CD4-positive, alpha-beta T cell treated with Interferon gamma for 1 hour (primary cell): ENCODE data around the gene HIPK3.
"Not testable (repeated sequence)": the region's sequence is repeated elsewhere in the genome, so short reads cannot be mapped to it uniquely, and the experiment has no call there.

Source experiments
- DNase-seq: peaks from one replicate; pipeline ENCODE4 v3.0.0-alpha.2; 2020

Gene HIPK3

GRCh38 chr11:33366918-33367317 lies 109.7 kb downstream of the HIPK3 start:
- no peak for DNase-seq

- DNase-seq, result not testable (repeated sequence)
Measured at GRCh38 chr11:33368475-33368874, 111.3 kb downstream of the HIPK3 start.

GRCh38 chr11:33368931-33369330 lies 111.8 kb downstream of the HIPK3 start:
- no peak for DNase-seq

DNA sequence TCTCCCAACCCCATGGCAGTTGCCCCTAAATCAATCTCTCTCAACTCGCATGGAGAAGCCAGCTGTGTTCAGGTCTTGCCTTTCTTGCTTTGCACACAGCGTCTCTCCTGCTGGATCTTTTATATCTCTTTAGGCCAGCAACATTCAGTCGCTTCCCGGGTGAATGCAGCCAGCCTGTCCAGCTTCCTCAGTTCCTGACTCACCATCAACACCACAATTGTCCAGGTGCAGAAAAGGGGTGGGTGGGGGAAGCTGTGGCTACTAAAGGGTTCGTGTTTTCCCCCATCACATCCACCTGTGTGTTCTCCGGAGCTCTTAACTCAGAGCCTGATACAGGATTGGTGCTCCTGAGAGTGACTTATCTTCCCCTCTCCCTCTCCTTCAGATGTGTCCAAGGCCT lies 116.5 kb downstream of the HIPK3 start:
- DNase-seq, result no peak

GRCh38 chr11:33375236-33375635 lies 118.1 kb downstream of the HIPK3 start:
- DNase-seq, result no peak

GRCh38 chr11:33375688-33376311 lies 118.6 kb downstream of the HIPK3 start, which contains the start of gene KIAA1549L:
Gene KIAA1549L, plus strand, starts transcription at chr11:33376108.
- no peak for DNase-seq

DNA sequence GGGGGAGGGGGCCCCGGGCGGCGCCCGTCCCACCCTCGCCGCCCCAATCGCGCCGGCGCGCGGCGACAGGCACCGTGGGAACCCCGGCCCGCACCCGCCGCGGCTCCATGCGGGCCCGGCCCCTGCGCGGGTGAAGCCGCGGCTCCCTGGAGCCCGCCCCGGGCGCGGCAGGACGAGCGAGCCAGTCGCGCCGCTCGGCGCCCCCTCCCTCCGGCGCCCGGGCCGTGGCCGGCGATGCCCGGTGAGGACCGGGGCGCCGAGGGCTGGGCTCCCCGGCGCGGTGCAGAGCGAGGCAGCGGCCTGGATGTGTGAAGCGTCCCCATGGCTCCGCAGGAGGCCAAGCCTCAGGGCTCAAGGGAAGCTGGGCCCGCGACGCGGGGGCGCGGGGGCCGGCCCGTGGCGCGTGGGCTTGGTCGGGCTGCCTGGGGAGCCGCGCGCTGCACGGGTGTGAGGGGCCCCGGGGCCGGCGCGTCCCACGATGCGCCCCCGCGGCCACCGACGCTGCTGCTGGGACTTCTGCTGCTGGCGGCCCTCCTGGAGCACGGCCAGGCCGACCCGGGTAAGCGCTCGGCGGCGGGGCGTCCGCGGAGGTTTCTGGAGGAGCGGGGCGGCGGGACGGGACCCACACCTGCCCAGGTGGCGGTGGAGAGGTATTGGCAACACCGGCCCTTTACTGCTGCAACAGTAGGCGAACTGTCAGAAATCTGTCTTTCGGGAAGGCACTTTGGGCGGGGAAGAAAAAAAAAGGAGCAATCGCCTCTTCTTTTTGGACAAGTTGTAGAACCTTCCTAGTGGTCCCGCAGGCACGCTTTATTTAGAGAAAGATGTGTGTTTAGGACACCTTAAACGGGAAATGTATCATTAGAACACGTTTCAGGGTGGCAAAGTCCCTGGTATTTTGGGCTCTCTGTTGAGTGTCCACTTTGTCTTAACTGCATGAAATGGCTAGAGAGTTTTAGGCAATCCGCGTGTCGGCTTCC lies 119.4 kb downstream of the HIPK3 start:
- DNase-seq, result no peak

DNA sequence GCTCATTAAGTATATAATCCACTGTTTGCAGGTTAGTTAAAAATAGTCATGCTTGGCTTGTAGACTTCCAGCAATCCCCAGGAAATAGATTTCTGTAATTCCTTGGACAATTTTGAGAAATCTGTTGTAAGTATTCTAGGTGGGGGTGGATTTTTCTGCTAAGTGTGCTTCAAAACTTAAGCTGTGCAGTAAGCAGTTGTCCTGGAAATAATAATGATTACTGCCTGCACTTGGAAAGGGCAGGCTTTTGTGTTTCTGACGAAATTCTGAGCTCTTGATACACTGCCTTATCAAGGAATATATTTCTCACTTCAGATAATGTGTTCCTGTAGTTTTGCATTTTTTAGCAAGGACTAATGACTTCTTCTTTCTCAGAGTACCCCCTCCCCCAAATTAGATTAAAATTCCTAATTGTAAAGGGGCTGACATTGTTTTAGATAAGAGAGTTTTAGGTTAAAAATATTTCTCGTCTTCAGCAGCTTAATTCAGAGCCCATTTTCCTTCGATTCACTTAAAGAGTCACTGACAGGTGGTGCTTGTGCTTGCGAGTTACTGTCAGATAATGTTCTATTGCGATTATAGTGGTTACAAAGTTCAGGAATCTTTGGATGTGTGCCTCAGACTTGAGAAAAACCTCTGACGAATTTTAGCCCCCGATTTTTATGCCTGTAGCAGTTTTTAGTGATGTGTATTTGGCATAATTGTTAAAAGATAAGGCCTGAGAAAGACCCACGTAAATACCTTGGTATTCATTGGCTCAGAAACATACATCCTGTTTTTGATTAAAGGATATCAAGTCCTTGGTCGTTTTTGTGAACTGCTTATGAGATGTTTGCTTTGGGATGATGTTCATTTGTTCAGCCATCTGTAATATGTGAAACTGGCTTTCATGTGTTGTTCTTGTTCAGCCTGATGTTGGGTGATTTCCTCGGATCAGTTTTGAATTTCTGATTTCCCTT lies 120.5 kb downstream of the HIPK3 start:
- DNase-seq, result no peak

DNA sequence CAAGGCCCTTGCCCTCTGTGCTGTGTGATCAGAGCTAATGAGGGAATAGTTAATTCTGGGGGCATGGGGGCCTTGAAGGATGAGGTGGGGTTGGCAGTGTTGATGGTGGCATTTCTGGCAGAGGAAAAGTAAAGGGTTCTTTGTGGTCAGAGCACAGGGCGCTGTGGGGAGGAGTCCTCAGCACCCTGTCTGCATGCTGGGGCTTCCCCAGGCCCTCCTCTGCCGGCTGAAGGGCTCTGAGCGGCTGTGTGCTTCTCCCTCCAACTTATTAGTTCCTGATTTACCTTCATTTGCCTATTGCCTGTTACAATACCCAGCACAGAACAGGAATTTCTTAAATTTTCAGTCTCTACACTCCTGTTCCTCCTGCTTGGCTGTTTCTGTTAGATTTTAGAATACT lies 122.8 kb downstream of the HIPK3 start:
- DNase-seq, result peak; percentile 5

GRCh38 chr11:33383075-33383919 lies 126.1 kb downstream of the HIPK3 start:
- no peak for DNase-seq

DNA sequence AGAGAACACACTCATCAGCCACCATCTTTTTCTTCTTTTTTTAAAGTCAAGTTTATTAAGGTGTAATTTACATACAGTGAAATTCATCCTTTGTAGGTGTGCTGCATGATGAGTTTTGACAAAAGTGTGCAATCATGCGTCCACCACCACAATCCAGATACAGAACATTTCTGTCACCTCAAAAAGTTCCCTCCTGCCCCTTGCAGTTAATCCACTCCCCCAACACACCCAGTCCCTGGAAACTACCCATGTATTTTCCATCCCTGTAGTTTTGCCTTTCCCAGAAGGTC lies 126.7 kb downstream of the HIPK3 start:
- no peak for DNase-seq

- DNase-seq, result no peak
Measured at GRCh38 chr11:33384220-33384619, 127.0 kb downstream of the HIPK3 start.

GRCh38 chr11:33387581-33387980 lies 130.4 kb downstream of the HIPK3 start:
- no peak for DNase-seq

DNA sequence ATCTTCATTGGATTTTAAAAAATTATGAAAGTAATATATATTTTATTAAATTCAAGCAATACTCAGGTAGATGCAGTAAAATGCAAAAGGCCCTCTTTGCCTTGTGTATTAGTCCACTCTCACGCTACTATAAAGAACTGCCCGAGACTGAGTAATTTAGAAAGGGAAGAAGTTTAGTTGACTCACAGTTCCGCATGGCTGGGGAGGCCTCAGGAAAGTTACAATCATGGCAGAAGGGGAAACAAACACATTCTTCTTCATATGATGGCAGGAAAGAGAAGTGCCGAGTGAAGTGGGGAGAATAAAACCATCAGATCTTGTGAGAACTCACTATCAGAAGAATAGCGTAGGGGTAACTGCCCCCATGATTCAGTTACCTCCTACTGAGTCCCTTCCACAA lies 130.8 kb downstream of the HIPK3 start:
- peak; percentile 4 for DNase-seq

DNA sequence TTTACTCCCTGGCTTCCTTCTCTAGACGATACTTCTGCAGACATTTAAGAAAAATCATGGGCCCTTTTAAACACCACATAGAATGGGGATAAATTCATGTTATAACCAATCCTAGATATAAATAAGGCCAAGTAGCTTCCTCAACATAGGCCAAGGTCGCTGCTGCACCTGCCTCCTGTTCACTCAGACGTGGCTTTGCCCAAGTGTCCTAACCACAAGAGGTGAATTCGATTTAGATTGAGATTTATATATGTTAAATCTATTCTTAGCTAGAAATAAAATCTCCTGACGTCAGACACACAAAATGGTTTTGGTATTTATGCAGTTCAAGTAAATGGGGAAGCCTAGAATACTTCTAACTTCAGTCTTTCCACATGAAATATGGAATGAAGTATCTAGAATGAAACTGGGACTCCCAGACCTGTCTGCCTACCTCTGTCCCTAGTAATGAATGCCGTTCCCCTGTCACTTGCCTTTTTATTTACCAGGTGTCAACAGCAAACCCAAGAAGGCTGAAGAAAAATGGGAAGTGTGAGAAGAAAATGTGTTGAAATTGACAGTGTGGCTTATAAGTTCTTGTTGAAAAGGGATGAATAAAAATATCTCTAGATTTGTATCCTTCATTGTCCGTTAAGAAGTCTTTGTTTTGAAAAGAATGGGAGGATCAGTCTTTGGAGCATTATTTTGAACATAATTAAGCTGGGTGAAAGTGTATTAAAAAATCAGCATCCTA lies 131.8 kb downstream of the HIPK3 start:
- DNase-seq, result no peak

DNA sequence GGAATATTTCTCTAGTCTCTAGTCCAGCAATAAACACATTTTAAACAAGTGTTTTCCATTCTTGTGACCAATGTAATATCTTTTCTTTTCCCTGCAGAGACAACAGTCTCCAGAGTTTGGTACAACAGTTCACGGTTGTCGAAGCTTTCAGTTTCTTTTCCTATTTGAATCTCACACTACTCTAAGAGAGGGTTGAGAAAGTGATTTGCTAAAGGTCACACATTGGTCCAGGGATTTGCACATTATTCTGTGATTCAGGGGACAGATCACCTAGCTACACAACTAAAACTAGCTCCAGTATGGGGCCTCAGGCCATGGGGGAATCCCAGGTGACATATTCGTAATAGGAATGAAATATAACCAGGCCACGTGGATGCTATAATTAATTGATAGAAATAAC lies 132.5 kb downstream of the HIPK3 start:
- no peak for DNase-seq

GRCh38 chr11:33390944-33391892 lies 134.0 kb downstream of the HIPK3 start:
- DNase-seq, result no peak

DNA sequence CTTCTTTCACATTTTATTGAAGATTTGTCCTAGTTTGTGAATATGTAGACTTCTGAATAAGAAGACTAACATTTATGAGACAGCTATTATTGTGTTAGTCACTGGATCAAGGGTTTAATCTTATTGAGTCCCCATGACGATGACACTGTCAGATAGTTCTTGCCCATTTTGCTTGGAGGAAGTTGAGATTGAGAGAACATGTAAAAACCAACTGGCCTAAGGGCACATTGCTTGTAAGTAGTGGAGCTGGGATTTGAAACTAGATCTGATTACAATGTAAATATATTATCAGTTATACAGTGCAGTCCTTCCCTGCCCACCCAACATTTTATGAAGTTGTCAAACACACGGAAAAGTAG lies 134.7 kb downstream of the HIPK3 start:
- DNase-seq, result no peak

GRCh38 chr11:33394431-33395109 lies 137.4 kb downstream of the HIPK3 start:
- DNase-seq, result no peak

DNA sequence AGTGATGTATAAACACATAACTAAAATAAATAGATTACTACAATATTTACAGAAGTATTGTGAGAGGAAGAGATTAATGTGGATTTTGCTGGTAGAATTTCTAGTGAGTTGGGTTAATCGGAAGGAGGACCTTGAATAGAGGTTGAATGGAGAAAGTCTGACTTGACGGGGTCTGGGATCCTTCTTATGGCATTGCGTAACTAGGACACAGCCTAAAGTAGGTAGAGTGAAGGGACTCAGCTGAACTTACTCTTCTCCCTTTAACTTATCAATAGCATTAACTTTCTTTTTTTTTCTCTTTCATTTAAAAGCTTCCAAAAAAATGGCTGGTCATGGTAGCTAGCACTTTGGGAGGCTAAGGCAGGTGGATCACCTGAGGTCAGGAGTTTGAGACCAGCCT lies 139.2 kb downstream of the HIPK3 start:
- no peak for DNase-seq
